ENCODE results near the gene FRMPD1.

- TF ChIP-seq EZH2phosphoT487 (IDR thresholded peaks at IDR 0.05; ENCODE audit: insufficient read depth, low read depth) (no peak), EZH2 (IDR thresholded peaks at IDR 0.05; ENCODE audit: insufficient read depth, poor library complexity, severe bottlenecking) (no peak)
Observed at GRCh38 chr9:37752642-37753488, 102.1 kb downstream of the FRMPD1 start.
